GM12892 (cell line): Measurements from ENCODE around the gene SFT2D2.

Experiments used
- POLR2A ChIP-seq: IDR thresholded peaks from 2 replicates; pipeline ENCODE4 v1.6.1; 2011; ENCODE audit warnings: low read depth, low read length, control low read depth
- POLR2AphosphoS5 ChIP-seq: IDR thresholded peaks from 2 replicates; pipeline ENCODE4 v1.6.1; 2011; ENCODE audit warnings: low read depth, low read length, control low read depth
- TAF1 ChIP-seq: IDR thresholded peaks from 2 replicates; pipeline ENCODE4 v1.6.1; 2011; ENCODE audit warnings: low read depth, mild to moderate bottlenecking, control low read depth, low read length, borderline replicate concordance

GRCh38 chr1:168256164-168256563 lies 30.4 kb downstream of the SFT2D2 start:
- TF ChIP-seq POLR2A (no peak), POLR2AphosphoS5 (no peak), TAF1 (no peak)
